Lower leg skin (tissue), 3 donors: ENCODE results near the gene UPP2.

Experiments
- CTCF ChIP-seq, 3 donors: fragments of 450-650 bp; IDR thresholded peaks; one replicate each; pipeline ENCODE4 v1.5.1; 2016; ENCODE audit warnings: antibody characterized with exemption in 3 of 3, mild to moderate bottlenecking in 3 of 3, moderate library complexity in 2 of 3
- POLR2A ChIP-seq, 2 donors: fragments of 450-650 bp; IDR thresholded peaks; one replicate each; pipeline ENCODE4 v1.6.1; 2016 to 2017; ENCODE audit warnings: antibody characterized with exemption in 2 of 2, mild to moderate bottlenecking in 1 of 2, moderate library complexity in 1 of 2

DNA sequence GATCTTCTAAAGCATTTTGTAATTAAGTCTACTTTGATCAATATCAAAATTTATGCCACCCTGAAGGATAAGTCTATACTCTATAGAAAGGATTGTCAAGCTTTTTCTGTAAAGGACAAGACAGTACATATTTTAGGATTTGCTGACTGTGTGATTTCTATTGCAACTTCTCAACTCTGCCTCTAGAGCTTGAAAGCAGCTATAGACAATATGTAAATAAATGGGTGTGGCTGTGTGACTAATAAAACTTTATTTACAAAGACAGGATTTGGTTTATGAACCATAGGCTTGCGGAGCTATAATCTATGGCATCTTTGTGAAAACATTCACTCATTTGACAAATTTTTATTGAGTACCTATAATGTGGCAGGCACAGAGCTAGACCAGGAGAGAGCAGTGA lies 18.4 kb downstream of the UPP2 start:
- no peak for TF ChIP-seq CTCF (IDR thresholded peaks at IDR 0.05)
- TF ChIP-seq POLR2A (IDR thresholded peaks at IDR 0.05) = no peak
